Upper lobe of right lung (tissue), 1 donor: ENCODE measurements around the gene MAP2. TPM values are rescaled to one million over a fixed set of nuclear protein-coding genes. Genes with fewer than 3 reads are reported as not detected.
A peak's percentile ranks its signal among the peaks of the same experiment; 100 is the strongest.

ENCODE experiments used
- ATAC-seq: fragments of 200-7000 bp; cut with Tn5 transposase; one replicate; pipeline ENCODE4 v1.9.1; 2020; ENCODE audit warnings: mild to moderate bottlenecking, moderate library complexity
- DNase-seq: peaks from one replicate; pipeline ENCODE4 v3.0.0-alpha.2; 2020
- H3K27ac ChIP-seq: fragments of 200-600 bp; one replicate; pipeline ENCODE4 v1.8.0; 2022
- H3K27me3 ChIP-seq: fragments of 200-600 bp; one replicate; pipeline ENCODE4 v1.8.0; 2022; ENCODE audit warnings: mild to moderate bottlenecking
- H3K36me3 ChIP-seq: fragments of 200-600 bp; one replicate; pipeline ENCODE4 v1.8.0; 2022
- H3K4me1 ChIP-seq: fragments of 200-600 bp; one replicate; pipeline ENCODE4 v1.8.0; 2022
- H3K4me3 ChIP-seq: fragments of 200-600 bp; one replicate; pipeline ENCODE4 v1.8.0; 2022; ENCODE audit warnings: mild to moderate bottlenecking
- H3K9me3 ChIP-seq: fragments of 200-600 bp; one replicate; pipeline ENCODE4 v1.8.0; 2022
- intact Hi-C: fragments of 100-400 bp; cut with DNase I; formaldehyde crosslinking; loops from one replicate; pipeline ENCODE4 v1.11.0; 2022
- total RNA-seq: library from RNA; stranded (reverse); fragmentation: NEBNext Ultra II Directional; extraction: Animal tissue kit (Norgen Biotek cat#: 25700); gene quantifications from one replicate; pipeline ENCODE4 v1.2.1, GENCODE V29; 2021
- TF ChIP-seq, protein P1 (sequence below): fragments of 200-600 bp; IDR thresholded peaks from one replicate; pipeline ENCODE4 v1.8.0; 2022; ENCODE audit warnings: antibody characterized with exemption
- donor health status: DM: no; HTN: yes; CAD: no; lungs with severe emphysema.

Gene MAP2
- total RNA-seq, 1 donor from 2014 or later = 44.0 TPM

- no peaks in the 10 kb centered on the region for H3K27me3 ChIP-seq
- no peaks in the 10 kb centered on the region for H3K36me3 ChIP-seq
- intact Hi-C loops = no loop called here
- H3K9me3 ChIP-seq = no peaks in the 10 kb centered on the region
- no peaks in the 10 kb centered on the region for H3K4me1 ChIP-seq
- TF ChIP-seq, protein P1, sequence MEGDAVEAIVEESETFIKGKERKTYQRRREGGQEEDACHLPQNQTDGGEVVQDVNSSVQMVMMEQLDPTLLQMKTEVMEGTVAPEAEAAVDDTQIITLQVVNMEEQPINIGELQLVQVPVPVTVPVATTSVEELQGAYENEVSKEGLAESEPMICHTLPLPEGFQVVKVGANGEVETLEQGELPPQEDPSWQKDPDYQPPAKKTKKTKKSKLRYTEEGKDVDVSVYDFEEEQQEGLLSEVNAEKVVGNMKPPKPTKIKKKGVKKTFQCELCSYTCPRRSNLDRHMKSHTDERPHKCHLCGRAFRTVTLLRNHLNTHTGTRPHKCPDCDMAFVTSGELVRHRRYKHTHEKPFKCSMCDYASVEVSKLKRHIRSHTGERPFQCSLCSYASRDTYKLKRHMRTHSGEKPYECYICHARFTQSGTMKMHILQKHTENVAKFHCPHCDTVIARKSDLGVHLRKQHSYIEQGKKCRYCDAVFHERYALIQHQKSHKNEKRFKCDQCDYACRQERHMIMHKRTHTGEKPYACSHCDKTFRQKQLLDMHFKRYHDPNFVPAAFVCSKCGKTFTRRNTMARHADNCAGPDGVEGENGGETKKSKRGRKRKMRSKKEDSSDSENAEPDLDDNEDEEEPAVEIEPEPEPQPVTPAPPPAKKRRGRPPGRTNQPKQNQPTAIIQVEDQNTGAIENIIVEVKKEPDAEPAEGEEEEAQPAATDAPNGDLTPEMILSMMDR = no peak
- ATAC-seq (peak; percentile 14), DNase-seq (no peak)
- H3K27ac ChIP-seq = no peak overlapping the region
- H3K4me3 ChIP-seq = no peak overlapping the region
Measured at GRCh38 chr2:209687323-209687969, 263.6 kb downstream of the MAP2 start.

- H3K4me3 ChIP-seq = no peak overlapping the region
- DNase-seq (no peak), ATAC-seq (no peak)
- TF ChIP-seq, protein P1 = no peak
- no peaks in the 10 kb centered on the region for H3K4me1 ChIP-seq
- H3K27ac ChIP-seq = no peak overlapping the region
- no peaks in the 10 kb centered on the region for H3K9me3 ChIP-seq
- intact Hi-C loops = no loop called here
- no peaks in the 10 kb centered on the region for H3K27me3 ChIP-seq
- H3K36me3 ChIP-seq = no peaks in the 10 kb centered on the region
Measured at GRCh38 chr2:209688385-209688784, 264.5 kb downstream of the MAP2 start.

- no peaks in the 10 kb centered on the region for H3K27me3 ChIP-seq
- no peaks in the 10 kb centered on the region for H3K4me1 ChIP-seq
- H3K4me3 ChIP-seq = no peak overlapping the region
- DNase-seq = no peak
- H3K27ac ChIP-seq = no peak overlapping the region
- no peak for ATAC-seq
- H3K36me3 ChIP-seq = no peaks in the 10 kb centered on the region
- H3K9me3 ChIP-seq = no peaks in the 10 kb centered on the region
- TF ChIP-seq, protein P1 = no peak
- intact Hi-C loops = no loop called here
Measured at GRCh38 chr2:209690029-209690754, 266.3 kb downstream of the MAP2 start.

GRCh38 chr2:209694748-209695147 is 270.9 kb downstream of the MAP2 start:
- no peaks in the 10 kb centered on the region for H3K36me3 ChIP-seq
- no peaks in the 10 kb centered on the region for H3K27me3 ChIP-seq
- ATAC-seq (no peak), DNase-seq (no peak)
- no peak overlapping the region for H3K4me3 ChIP-seq
- no peaks in the 10 kb centered on the region for H3K4me1 ChIP-seq
- intact Hi-C loops = no loop called here
- H3K9me3 ChIP-seq = no peaks in the 10 kb centered on the region
- TF ChIP-seq, protein P1 = no peak
- H3K27ac ChIP-seq = no peak overlapping the region

DNA sequence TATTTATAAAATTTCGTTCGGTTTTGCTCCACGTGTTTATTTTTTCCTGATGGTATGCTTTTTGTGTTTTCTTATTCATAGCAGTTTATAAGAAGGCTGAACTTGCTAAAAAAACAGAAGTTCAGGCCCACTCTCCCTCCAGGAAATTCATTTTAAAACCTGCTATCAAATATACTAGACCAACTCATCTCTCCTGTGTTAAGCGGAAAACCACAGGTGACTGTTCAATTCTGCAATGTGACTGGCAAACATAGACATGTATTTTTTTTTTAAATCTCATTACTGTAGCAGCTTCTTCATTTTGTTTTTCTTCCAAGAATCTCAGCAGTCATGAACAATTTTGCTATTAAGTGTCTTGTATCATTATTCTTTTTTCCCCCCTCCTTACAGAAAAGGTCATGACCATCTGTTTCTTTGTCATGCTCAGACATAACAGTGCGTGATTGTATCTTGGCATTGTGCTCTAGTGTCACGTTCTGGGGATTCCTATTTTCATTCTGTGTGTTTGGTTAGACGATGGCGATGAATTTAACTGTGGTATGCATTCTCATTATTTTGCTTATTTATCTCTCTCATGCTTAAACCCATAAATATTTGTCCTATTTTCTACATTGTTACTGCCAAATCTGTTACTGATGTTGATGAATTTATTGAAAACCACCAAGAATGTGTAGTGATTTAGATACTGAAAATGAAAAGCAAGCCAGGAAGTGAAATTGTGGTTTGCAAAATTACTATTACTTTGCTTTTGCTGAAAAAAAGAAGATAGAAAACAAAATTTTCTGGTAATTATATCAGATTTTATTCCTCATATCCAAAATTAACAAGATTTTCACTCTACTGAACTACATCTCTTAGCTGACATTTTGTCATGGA is 273.2 kb downstream of the MAP2 start:
- Histone ChIP-seq H3K4me1 (no peaks in the 10 kb centered on the region), H3K27ac (no peak overlapping the region), H3K36me3 (no peaks in the 10 kb centered on the region), H3K9me3 (no peaks in the 10 kb centered on the region), H3K27me3 (no peaks in the 10 kb centered on the region), H3K4me3 (no peak overlapping the region)
- ATAC-seq (no peak), DNase-seq (no peak)
- TF ChIP-seq, protein P1 = no peak
- intact Hi-C loops = no loop called here
